Fibroblast of mammary gland (primary cell): ENCODE data around the gene SCML1.
A peak's percentile ranks its signal among the peaks of the same experiment; 100 is the strongest.

ENCODE experiments used
- DNase-seq: peaks from one replicate; pipeline ENCODE4 v3.0.0-alpha.2; 2010; ENCODE audit warnings: low read depth
- H3K4me3 ChIP-seq: 2 replicates; pipeline ENCODE4 v1.5.1; 2011; ENCODE audit warnings: low read depth, mild to moderate bottlenecking, low read length, moderate library complexity; ENCODE audit not compliant: control insufficient read depth
- CTCF ChIP-seq: conservative IDR thresholded peaks from 2 replicates; pipeline ENCODE4 v1.5.1; 2011; ENCODE audit warnings: low read depth, low read length, inconsistent platforms; ENCODE audit not compliant: control insufficient read depth, insufficient read depth

Gene SCML1

GRCh38 chrX:17737986-17738713 is 857 bp downstream of the SCML1 start:
- DNase-seq = peak; percentile 29
- H3K4me3 ChIP-seq = peak overlapping the region; percentile 71
- TF ChIP-seq CTCF = no peak

GRCh38 chrX:17738737-17739535 is 1.6 kb downstream of the SCML1 start:
- DNase-seq = no peak
- TF ChIP-seq CTCF = no peak
- peak overlapping the region; percentile 71 for H3K4me3 ChIP-seq

- TF ChIP-seq CTCF = no peak
- no peak overlapping the region for H3K4me3 ChIP-seq
- DNase-seq = no peak
Observed at GRCh38 chrX:17740137-17741122, 3.1 kb downstream of the SCML1 start.

- H3K4me3 ChIP-seq = no peak overlapping the region
- no peak for TF ChIP-seq CTCF
- DNase-seq = no peak
Observed at GRCh38 chrX:17741123-17741511, 3.8 kb downstream of the SCML1 start.

GRCh38 chrX:17743913-17744312 is 6.6 kb downstream of the SCML1 start:
- no peak for DNase-seq
- no peak overlapping the region for H3K4me3 ChIP-seq
- no peak for TF ChIP-seq CTCF

- peak; percentile 18 for DNase-seq
- TF ChIP-seq CTCF = peak; percentile 26
- H3K4me3 ChIP-seq = no peak overlapping the region
Observed at GRCh38 chrX:17744896-17745523, 7.7 kb downstream of the SCML1 start.
